H1 (cell line): ENCODE results near the gene SLITRK5. TPM values are rescaled to one million over a fixed set of nuclear protein-coding genes. Genes with fewer than 3 reads are reported as not detected.

ENCODE experiments used
- CTCF ChIA-PET: fragments of 300-600 bp; sonication (Branson Sonifier 250); formaldehyde crosslinking; loops from one replicate; lab custom pipeline; 2021; ENCODE audit not compliant: partially characterized antibody; lab: Charles Lee
- POLR2A ChIA-PET: fragments of 300-600 bp; sonication (Branson Sonifier 250); formaldehyde crosslinking; loops from one replicate; lab custom pipeline; 2021; ENCODE audit warnings: inconsistent platforms; ENCODE audit not compliant: partially characterized antibody; lab: Charles Lee
- DNase-seq, 2 experiments: peaks; one replicate each; pipeline versions ENCODE4 v3.0.0 to v3.0.0-alpha.2; 2010 to 2022; ENCODE audit warnings: low spot score in 2 of 2, low read depth in 1 of 2, mixed read lengths in 1 of 2
- FAIRE-seq: peaks from 2 replicates; lab custom pipeline; 2011; peaks lifted over from hg19 to GRCh38; lab: Jason Lieb, UNC
- H2AFZ ChIP-seq: 2 replicates; pipeline ENCODE4 v1.8.1; 2012; ENCODE audit warnings: low read length, inconsistent platforms
- H2AK5ac ChIP-seq: 2 replicates; pipeline ENCODE4 v1.6.1; 2013; ENCODE audit warnings: low read depth, low read length
- H2BK120ac ChIP-seq: replicated peaks from 2 replicates; pipeline ENCODE3; 2013; ENCODE audit warnings: low read depth, low read length, inconsistent platforms
- H2BK12ac ChIP-seq: 2 replicates; pipeline ENCODE4 v1.6.1; 2013; ENCODE audit warnings: low read depth, low read length
- H2BK15ac ChIP-seq: 2 replicates; pipeline ENCODE4 v1.6.1; 2013; ENCODE audit warnings: low read length
- H2BK20ac ChIP-seq: 2 replicates; pipeline ENCODE4 v1.6.1; 2013; ENCODE audit warnings: low read length
- H2BK5ac ChIP-seq: 2 replicates; pipeline ENCODE4 v1.6.1; 2013; ENCODE audit warnings: low read depth, low read length
- H3K14ac ChIP-seq: 2 replicates; pipeline ENCODE4 v1.6.1; 2013; ENCODE audit warnings: inconsistent platforms; ENCODE audit not compliant: insufficient read length
- H3K18ac ChIP-seq: 2 replicates; pipeline ENCODE4 v1.6.1; 2013; ENCODE audit warnings: low read length; ENCODE audit errors: extremely low read depth
- H3K23ac ChIP-seq: 2 replicates; pipeline ENCODE4 v1.6.1; 2013; ENCODE audit warnings: inconsistent platforms; ENCODE audit not compliant: insufficient read length
- H3K23me2 ChIP-seq: 2 replicates; pipeline ENCODE4 v1.6.1; 2013; ENCODE audit warnings: low read depth, low read length
- H3K27ac ChIP-seq: 2 replicates; pipeline ENCODE4 v1.6.1; 2011; ENCODE audit warnings: low read depth, low read length, inconsistent platforms
- H3K27me3 ChIP-seq, 4 experiments: replicated peaks in 1 of 4; 1 replicate in 1 of 4; 2 replicates in 3 of 4; pipeline versions ENCODE4 v1.6.1 to v1.8.1; 2011 to 2013; ENCODE audit warnings: low read length in 3 of 4, mild to moderate bottlenecking in 3 of 4, inconsistent platforms in 2 of 4, mixed read lengths in 2 of 4, moderate library complexity in 1 of 4; ENCODE audit not compliant: control insufficient read depth in 3 of 4, insufficient read depth in 3 of 4; ENCODE audit errors: extremely low read depth in 1 of 4
- H3K36me3 ChIP-seq, 4 experiments: 2 replicates each; pipeline versions ENCODE4 v1.6.1 to v1.8.1; 2011 to 2013; ENCODE audit warnings: mild to moderate bottlenecking in 4 of 4, low read length in 3 of 4, moderate library complexity in 2 of 4, control low read depth in 1 of 4, inconsistent platforms in 1 of 4; ENCODE audit not compliant: insufficient read depth in 4 of 4, control insufficient read depth in 2 of 4
- H3K4ac ChIP-seq: replicated peaks from 2 replicates; pipeline ENCODE3; 2013; ENCODE audit warnings: low read length, low read depth, mixed read lengths, inconsistent platforms; ENCODE audit not compliant: insufficient read length
- H3K4me1 ChIP-seq, 4 experiments: replicated peaks in 1 of 4; 1 replicate in 1 of 4; 2 replicates in 3 of 4; pipeline versions ENCODE4 v1.6.1 to v1.8.1; 2011 to 2013; ENCODE audit warnings: low read length in 3 of 4, inconsistent platforms in 2 of 4, mixed read lengths in 1 of 4; ENCODE audit not compliant: insufficient read depth in 4 of 4, control insufficient read depth in 3 of 4
- H3K4me2 ChIP-seq, 2 experiments: 2 replicates each; pipeline versions ENCODE4 v1.6.1 to v1.8.1; 2011 to 2013; ENCODE audit warnings: low read depth in 2 of 2, low read length in 2 of 2, control low read depth in 1 of 2, inconsistent platforms in 1 of 2, mild to moderate bottlenecking in 1 of 2; ENCODE audit not compliant: insufficient read depth in 1 of 2
- H3K4me3 ChIP-seq, 4 experiments: fragments of 200-600, 300-600 bp in 1 of 4; sonication (generic), shearing (Covaris generic), sonication (Bioruptor Twin) in 1 of 4; 2 replicates each; pipeline versions ENCODE4 v1.5.1 to v1.8.1; 2011 to 2016; ENCODE audit warnings: low read length in 4 of 4, low read depth in 3 of 4, control low read depth in 2 of 4, inconsistent platforms in 2 of 4, mild to moderate bottlenecking in 2 of 4, mixed read lengths in 1 of 4, moderate library complexity in 1 of 4; ENCODE audit not compliant: insufficient read depth in 2 of 4; ENCODE audit errors: extremely low read depth in 1 of 4
- H3K56ac ChIP-seq: replicated peaks from 2 replicates; pipeline ENCODE3; 2013; ENCODE audit warnings: low read depth, mild to moderate bottlenecking, mixed read lengths, low read length, inconsistent platforms; ENCODE audit not compliant: insufficient read length
- H3K79me1 ChIP-seq: 2 replicates; pipeline ENCODE4 v1.6.1; 2013; ENCODE audit warnings: low read depth, low read length, control low read depth
- H3K79me2 ChIP-seq, 2 experiments: 2 replicates each; pipeline versions ENCODE4 v1.6.1 to v1.8.1; 2012 to 2013; ENCODE audit warnings: low read length in 2 of 2, mild to moderate bottlenecking in 2 of 2, inconsistent platforms in 1 of 2; ENCODE audit not compliant: insufficient read depth in 2 of 2, control insufficient read depth in 1 of 2
- H3K9ac ChIP-seq, 4 experiments: replicated peaks in 1 of 4; 1 replicate in 1 of 4; 2 replicates in 3 of 4; pipeline versions ENCODE4 v1.6.1 to v1.8.1; 2011 to 2013; ENCODE audit warnings: low read depth in 3 of 4, low read length in 3 of 4, control low read depth in 2 of 4, mild to moderate bottlenecking in 2 of 4, moderate library complexity in 2 of 4, inconsistent platforms in 1 of 4; ENCODE audit errors: extremely low read depth in 1 of 4
- H3K9me3 ChIP-seq, 2 experiments: 2 replicates each; pipeline versions ENCODE4 v1.6.1 to v1.8.1; 2012 to 2013; ENCODE audit warnings: mild to moderate bottlenecking in 2 of 2, moderate library complexity in 2 of 2, control low read depth in 1 of 2, inconsistent platforms in 1 of 2, low read depth in 1 of 2, low read length in 1 of 2, mixed read lengths in 1 of 2; ENCODE audit not compliant: insufficient read depth in 2 of 2
- H4K20me1 ChIP-seq, 2 experiments: replicated peaks in 1 of 2; 2 replicates each; pipeline versions ENCODE3 to v1.8.1; 2011 to 2013; ENCODE audit warnings: inconsistent platforms in 2 of 2, low read length in 2 of 2, mild to moderate bottlenecking in 1 of 2; ENCODE audit not compliant: insufficient read depth in 2 of 2, control insufficient read depth in 1 of 2
- H4K5ac ChIP-seq: 2 replicates; pipeline ENCODE4 v1.6.1; 2013; ENCODE audit warnings: low read length, low read depth, mixed read lengths, inconsistent platforms; ENCODE audit not compliant: insufficient read length
- H4K8ac ChIP-seq: 2 replicates; pipeline ENCODE4 v1.8.0; 2013; ENCODE audit warnings: mild to moderate bottlenecking, moderate library complexity, low read length, inconsistent platforms; ENCODE audit not compliant: insufficient read depth; ENCODE audit errors: extremely low read depth
- H4K91ac ChIP-seq: replicated peaks from 2 replicates; pipeline ENCODE3; 2013; ENCODE audit warnings: low read length, mixed read lengths, inconsistent platforms; ENCODE audit not compliant: insufficient read length
- CHD2 ChIP-seq: IDR thresholded peaks from 2 replicates; pipeline ENCODE4 v1.6.1; 2012; ENCODE audit warnings: low read length, improper control_type of control experiment
- CTCF ChIP-seq, 3 experiments: IDR thresholded peaks; 1 replicate in 2 of 3; 2 replicates in 1 of 3; pipeline versions ENCODE4 v1.5.1 to v1.6.1; 2011; ENCODE audit warnings: low read length in 3 of 3, mild to moderate bottlenecking in 3 of 3, inconsistent platforms in 2 of 3, low read depth in 1 of 3, moderate library complexity in 1 of 3; ENCODE audit not compliant: insufficient read depth in 1 of 3; ENCODE audit errors: control extremely low read depth in 1 of 3
- EGR1 ChIP-seq: IDR thresholded peaks from 2 replicates; pipeline ENCODE4 v1.6.1; 2011; ENCODE audit warnings: low read depth, low read length, borderline replicate concordance
- POLR2A ChIP-seq, 2 experiments: IDR thresholded peaks; 1 replicate in 1 of 2; 2 replicates in 1 of 2; pipeline ENCODE4 v1.6.1; 2011; ENCODE audit warnings: low read depth in 2 of 2, low read length in 2 of 2, mild to moderate bottlenecking in 2 of 2; ENCODE audit errors: control extremely low read depth in 1 of 2
- SIN3A ChIP-seq, 2 experiments: IDR thresholded peaks in 1 of 2; conservative IDR thresholded peaks in 1 of 2; 2 replicates each; pipeline ENCODE4 v1.6.1; 2011 to 2012; ENCODE audit warnings: low read length in 2 of 2, improper control_type of control experiment in 1 of 2, low read depth in 1 of 2, mild to moderate bottlenecking in 1 of 2
- SP1 ChIP-seq: IDR thresholded peaks from 2 replicates; pipeline ENCODE4 v1.6.1; 2011; ENCODE audit warnings: low read depth, low read length
- SP4 ChIP-seq: IDR thresholded peaks from 2 replicates; pipeline ENCODE4 v1.6.1; 2012; ENCODE audit warnings: low read length, inconsistent platforms
- SUZ12 ChIP-seq: fragments of 200-600 bp; sonication (generic); IDR thresholded peaks from 2 replicates; pipeline ENCODE4 v1.6.1; 2012; ENCODE audit warnings: mild to moderate bottlenecking, inconsistent platforms, low read length, moderate library complexity, mixed read lengths
- TAF7 ChIP-seq: optimal IDR thresholded peaks from 2 replicates; pipeline ENCODE3; 2011; ENCODE audit warnings: low read depth, mild to moderate bottlenecking, inconsistent platforms, low read length, moderate library complexity, borderline replicate concordance
- WGBS, 2 experiments: shearing (Covaris generic) in 1 of 2; methylation state at CpG; one replicate each; pipeline versions ENCODE4 v1.1.6 to v1.1.7; 2013 to 2015; ENCODE audit warnings: low lambda C conversion rate in 2 of 2, mixed read lengths in 2 of 2, inconsistent platforms in 1 of 2, low coverage in 1 of 2, missing lambda C conversion rate in 1 of 2; ENCODE audit not compliant: insufficient replicate concordance in 2 of 2, insufficient coverage in 1 of 2, insufficient read length in 1 of 2; ENCODE audit errors: extremely low coverage in 1 of 2, missing lambda C conversion rate in 1 of 2; 5-methylcytosine and 5-hydroxymethylcytosine counted together
- polyA plus RNA-seq, 7 experiments: library from polyadenylated mRNA; depleted of rRNA in 3 of 7; stranded (reverse) in 5 of 7; unstranded in 2 of 7; fragments of >200 nt in 5 of 7; fragments of 200-250 nt in 2 of 7; gene quantifications; 1 replicate in 5 of 7; 2 replicates in 1 of 7; 4 replicates in 1 of 7; pipeline versions ENCODE4 v1.2.1 to v1.2.3, GENCODE V29; 2011 to 2013; ENCODE audit warnings: missing spikeins in 2 of 7, mixed read lengths in 2 of 7
- total RNA-seq: library from RNA; stranded (reverse); fragmentation: NEBNext Ultra II Directional; extraction: Animal tissue kit (Norgen Biotek cat#: 25700); gene quantifications from 2 replicates; pipeline ENCODE4 v1.2.1, GENCODE V29; 2021

The SLITRK5 gene
- total and polyA plus RNA-seq, 2 of the 8 experiments (the other 6 are each of a cell fraction or from before 2014, with no cell fraction given) = 0.27 to 1.1 TPM

- Histone ChIP-seq H2BK120ac (no peak overlapping the region), H4K20me1 (peaks cover 17 to 24% of the 10 kb centered on the region in 2 experiments), H3K14ac (no peak overlapping the region), H3K4me1 (peaks cover 14 to 27% (median 15%) of the 10 kb centered on the region in 4 experiments), H3K27me3 (peaks cover 43 to 63% (median 58%) of the 10 kb centered on the region in 4 experiments), H3K36me3 (peaks cover 0 to 7% (median 0%) of the 10 kb centered on the region in 4 experiments; a peak in 1 of 8 replicates), H3K23ac (no peak overlapping the region), H3K4me3 (peak overlapping the region; percentile 46 to 64 (median 52)), H3K79me2 (no peaks in the 10 kb centered on the region), H3K9me3 (no peaks in the 10 kb centered on the region; a peak in 2 of 4 replicates), H2BK20ac (no peak overlapping the region), H4K8ac (peak overlapping the region; percentile 80), H2BK5ac (no peak overlapping the region), H2BK12ac (peak overlapping the region; percentile 68; the same call in 1 of the 2 replicates), H4K91ac (no peak overlapping the region), H3K4me2 (peak overlapping the region; percentile 87 to 99), H3K23me2 (peaks cover 30% of the 10 kb centered on the region), H3K56ac (no peak overlapping the region), H3K4ac (no peak overlapping the region), H2BK15ac (no peak overlapping the region; the same call in 1 of the 2 replicates), H2AK5ac (no peak overlapping the region), H3K18ac (peak overlapping the region; percentile 2; the same call in 1 of the 2 replicates), H3K9ac (no peak overlapping the region; a peak in 1 of 7 replicates), H3K27ac (no peak overlapping the region), H4K5ac (no peak overlapping the region), H2AFZ (peak overlapping the region; percentile 14; the same call in 1 of the 2 replicates), H3K79me1 (no peaks in the 10 kb centered on the region; the same call in 1 of the 2 replicates)
- DNase-seq = peak in 1 of 2 experiments; percentile 73
- WGBS, 2 experiments = 0% methylated on average over 31 of the region's 60 CpGs; no CpG with 5 or more reads in 1 of the 2 experiments
- no peak for FAIRE-seq
- ChIA-PET CTCF (interaction anchor here (0.6 to 1.2 kb wide), 3 partner anchors 45 to 808 kb away, joined by 3 read pairs; no protein-coding TSS in a partner anchor), POLR2A (no interaction called here)
- TF ChIP-seq EGR1 (peak; percentile 50; the same call in 1 of the 2 replicates), CTCF (IDR thresholded peaks at IDR 0.05; ENCODE audit: control extremely low read depth in 1 of 3, insufficient read depth in 1 of 3, low read depth in 1 of 3, low read length in 3 of 3) (no peak), SP1 (no peak), SUZ12 (peak; percentile 20; the same call in 1 of the 2 replicates), TAF7 (no peak), SIN3A (conservative IDR thresholded peaks at IDR 0.05 in 1 of 2, IDR thresholded peaks at IDR 0.05 in 1 of 2; ENCODE audit: low read depth in 1 of 2, low read length in 2 of 2) (no peak), POLR2A (IDR thresholded peaks at IDR 0.05; ENCODE audit: control extremely low read depth in 1 of 2, low read depth in 2 of 2, low read length in 2 of 2) (no peak), SP4 (no peak), CHD2 (no peak)
Measured at GRCh38 chr13:87677496-87678371, 6.6 kb downstream of the SLITRK5 start.
